Cardiac muscle cell (in vitro differentiated cells and primary cell): ENCODE results near the gene CLIC5. TPM values are rescaled to one million over a fixed set of nuclear protein-coding genes. Genes with fewer than 3 reads are reported as not detected.

Experiments used
- DNase-seq, 2 donors: peaks; one replicate each; pipeline versions ENCODE4 v3.0.0 to v3.0.0-alpha.2; 2010 to 2017; ENCODE audit warnings: low read depth in 1 of 2, low spot score in 1 of 2
- H3K27ac ChIP-seq: fragments of 200-600 bp; sonication (generic); 2 replicates; pipeline ENCODE4 v1.5.1; 2016
- H3K27me3 ChIP-seq: fragments of 200-600 bp; sonication (generic); 2 replicates; pipeline ENCODE4 v1.6.0; 2016; ENCODE audit warnings: control low read depth
- H3K36me3 ChIP-seq: fragments of 200-600 bp; sonication (generic); 2 replicates; pipeline ENCODE4 v1.5.1; 2016; ENCODE audit warnings: control low read depth
- H3K4me1 ChIP-seq: fragments of 200-600 bp; sonication (generic); 2 replicates; pipeline ENCODE4 v1.8.1; 2017; ENCODE audit warnings: low read depth, mild to moderate bottlenecking, mixed run types
- H3K4me3 ChIP-seq: fragments of 200-600 bp; sonication (generic); 2 replicates; pipeline ENCODE4 v1.5.1; 2016; ENCODE audit warnings: mild to moderate bottlenecking
- H3K9me3 ChIP-seq: fragments of 200-600 bp; sonication (generic); 2 replicates; pipeline ENCODE4 v1.5.1; 2017; ENCODE audit warnings: low read depth, mild to moderate bottlenecking, control low read depth
- polyA plus RNA-seq: library from polyadenylated mRNA; unstranded; fragments of >200 nt; fragmentation: Nextera tagmentation; extraction: Ambion mirVana; gene quantifications from 2 replicates; pipeline ENCODE4 v1.2.1, GENCODE V29; 2016
- total RNA-seq: library from RNA; depleted of rRNA; stranded (reverse); fragments of >200 nt; gene quantifications from 2 replicates; pipeline ENCODE4 v1.2.3, GENCODE V29; 2016
- TF ChIP-seq, protein P1 (sequence below): IDR thresholded peaks from 2 replicates; pipeline ENCODE4 v1.5.1; 2012; ENCODE audit warnings: low read depth, mild to moderate bottlenecking, low read length

CLIC5 gene
- total and polyA plus RNA-seq, 2 experiments from 2014 or later = 10.5 to 24.5 TPM

DNA sequence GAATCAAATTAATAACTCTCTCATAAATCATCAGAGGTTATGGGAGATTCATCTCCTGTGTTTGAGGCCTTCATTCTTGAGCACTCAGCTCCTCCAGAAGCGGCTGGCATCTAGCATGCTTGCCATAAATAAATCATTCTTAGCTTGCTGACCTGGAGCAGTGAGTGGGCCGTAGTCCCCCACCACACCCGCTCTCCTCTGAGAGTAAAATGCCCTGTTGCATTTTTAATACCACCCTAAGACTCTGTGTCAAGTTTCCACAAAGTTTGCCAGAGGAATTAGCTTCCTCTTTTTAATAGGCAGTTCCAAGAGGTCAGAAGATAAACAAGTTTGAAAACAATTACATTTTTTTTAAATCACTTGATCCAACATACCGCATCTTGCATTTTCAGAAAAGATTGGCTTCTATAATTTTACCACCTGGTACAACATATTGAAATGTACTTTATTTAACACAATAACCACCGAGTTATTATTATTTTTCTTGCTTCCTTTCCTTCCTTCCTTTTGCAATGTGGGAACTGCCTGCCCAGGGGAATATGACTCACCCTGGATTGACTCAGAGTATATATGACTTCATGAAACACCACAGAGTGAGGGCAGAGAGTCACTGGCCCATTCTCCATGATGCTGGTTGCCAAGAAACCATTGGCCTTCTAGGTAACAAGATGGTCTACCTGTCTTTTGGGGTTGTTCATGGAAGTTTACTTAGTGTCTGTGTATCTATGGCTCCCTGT lies 29.4 kb upstream of the CLIC5 start:
- Histone ChIP-seq H3K27me3 (no peaks in the 10 kb centered on the region), H3K9me3 (no peaks in the 10 kb centered on the region), H3K27ac (no peak overlapping the region)

DNA sequence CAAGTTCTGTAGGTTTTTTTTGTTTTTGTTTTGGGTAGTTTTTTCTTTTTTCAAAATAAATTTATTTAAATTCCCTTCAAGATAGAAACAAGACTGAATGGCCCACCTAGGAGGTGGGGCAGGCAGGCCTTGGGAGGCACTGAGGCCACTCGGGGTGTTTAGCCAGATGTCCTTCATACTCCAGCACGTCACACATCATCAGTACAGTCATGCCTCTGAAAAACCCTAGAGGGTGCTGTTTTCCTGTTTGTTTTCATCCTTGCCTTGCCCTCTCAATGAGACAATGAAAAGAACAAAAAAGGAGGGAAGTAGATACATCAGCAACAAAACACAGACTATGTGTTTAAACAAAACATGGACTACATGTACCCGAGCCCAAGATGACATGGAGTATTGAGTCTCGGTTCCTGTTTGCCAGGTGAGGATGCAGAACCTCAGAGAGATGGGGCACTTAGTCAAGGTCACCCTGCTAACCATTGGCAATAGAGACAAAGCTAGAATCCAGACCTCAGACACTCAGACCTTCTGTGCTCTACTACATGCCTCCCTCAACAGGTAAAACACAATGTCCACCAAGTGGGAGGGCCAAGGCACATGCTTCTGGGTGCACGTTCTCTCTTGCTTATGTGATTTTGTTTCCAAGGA lies 26.8 kb upstream of the CLIC5 start:
- Histone ChIP-seq H3K27ac (no peak overlapping the region), H3K9me3 (no peaks in the 10 kb centered on the region), H3K4me3 (no peak overlapping the region), H3K36me3 (no peaks in the 10 kb centered on the region), H3K4me1 (peaks cover 18% of the 10 kb centered on the region), H3K27me3 (no peaks in the 10 kb centered on the region)
- TF ChIP-seq, protein P1, sequence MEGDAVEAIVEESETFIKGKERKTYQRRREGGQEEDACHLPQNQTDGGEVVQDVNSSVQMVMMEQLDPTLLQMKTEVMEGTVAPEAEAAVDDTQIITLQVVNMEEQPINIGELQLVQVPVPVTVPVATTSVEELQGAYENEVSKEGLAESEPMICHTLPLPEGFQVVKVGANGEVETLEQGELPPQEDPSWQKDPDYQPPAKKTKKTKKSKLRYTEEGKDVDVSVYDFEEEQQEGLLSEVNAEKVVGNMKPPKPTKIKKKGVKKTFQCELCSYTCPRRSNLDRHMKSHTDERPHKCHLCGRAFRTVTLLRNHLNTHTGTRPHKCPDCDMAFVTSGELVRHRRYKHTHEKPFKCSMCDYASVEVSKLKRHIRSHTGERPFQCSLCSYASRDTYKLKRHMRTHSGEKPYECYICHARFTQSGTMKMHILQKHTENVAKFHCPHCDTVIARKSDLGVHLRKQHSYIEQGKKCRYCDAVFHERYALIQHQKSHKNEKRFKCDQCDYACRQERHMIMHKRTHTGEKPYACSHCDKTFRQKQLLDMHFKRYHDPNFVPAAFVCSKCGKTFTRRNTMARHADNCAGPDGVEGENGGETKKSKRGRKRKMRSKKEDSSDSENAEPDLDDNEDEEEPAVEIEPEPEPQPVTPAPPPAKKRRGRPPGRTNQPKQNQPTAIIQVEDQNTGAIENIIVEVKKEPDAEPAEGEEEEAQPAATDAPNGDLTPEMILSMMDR = peak; percentile 70
- DNase-seq = peak; percentile 65 to 74

More for the DNA sequence above, 29.4 kb upstream of the CLIC5 start:
- peak in 1 of 2 donors; percentile 87 for DNase-seq
- TF ChIP-seq, protein P1 = no peak
- H3K4me3 ChIP-seq = no peak overlapping the region
- H3K36me3 ChIP-seq = no peaks in the 10 kb centered on the region
- peaks cover 18% of the 10 kb centered on the region for H3K4me1 ChIP-seq

DNA sequence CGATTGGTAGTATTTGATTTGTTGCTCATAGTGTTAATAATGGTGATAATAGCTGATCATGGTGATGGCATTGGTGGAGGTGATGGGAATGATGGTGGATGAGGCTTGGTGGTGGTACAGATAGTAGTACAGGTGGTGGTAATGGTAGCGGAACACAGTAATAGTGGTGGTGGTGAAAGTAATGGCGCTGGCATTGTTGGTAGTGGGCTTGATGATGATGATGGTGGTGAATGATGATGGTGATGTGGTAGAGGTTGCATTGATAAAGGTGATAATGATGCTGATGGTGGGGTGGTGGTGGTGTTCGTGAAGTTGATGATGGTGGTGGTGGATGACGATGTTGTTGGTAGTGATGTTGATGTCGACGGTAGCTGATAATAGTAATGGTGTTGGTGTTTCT lies 24.6 kb upstream of the CLIC5 start:
- Histone ChIP-seq H3K4me3 (no peak overlapping the region), H3K4me1 (peaks cover 8% of the 10 kb centered on the region), H3K9me3 (no peaks in the 10 kb centered on the region), H3K36me3 (no peaks in the 10 kb centered on the region), H3K27me3 (no peaks in the 10 kb centered on the region), H3K27ac (no peak overlapping the region)
- no peak for DNase-seq
- TF ChIP-seq, protein P1 = no peak

DNA sequence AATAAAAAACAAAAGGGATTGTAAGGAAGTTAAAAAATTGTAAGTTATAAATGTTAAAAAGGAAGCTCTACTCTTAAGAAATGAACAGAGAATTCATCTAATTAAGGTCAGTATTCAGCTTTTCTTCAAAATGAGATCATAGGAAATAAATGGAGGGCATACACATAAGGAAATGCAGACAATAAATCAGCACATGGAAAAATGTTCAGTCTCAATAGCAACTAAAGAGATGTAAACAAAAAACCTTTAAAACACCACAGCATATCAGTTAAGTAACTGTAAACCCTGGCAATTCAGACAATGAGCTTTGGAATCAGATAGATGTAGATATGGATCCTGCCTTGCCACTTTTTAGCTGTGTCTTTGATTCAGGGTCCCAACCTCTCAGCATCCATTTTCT lies 24.0 kb upstream of the CLIC5 start:
- H3K27me3 ChIP-seq = no peaks in the 10 kb centered on the region
- DNase-seq = no peak
- H3K4me3 ChIP-seq = no peak overlapping the region
- no peaks in the 10 kb centered on the region for H3K36me3 ChIP-seq
- H3K9me3 ChIP-seq = no peaks in the 10 kb centered on the region
- H3K27ac ChIP-seq = no peak overlapping the region
- H3K4me1 ChIP-seq = peaks cover 4% of the 10 kb centered on the region
- TF ChIP-seq, protein P1 = no peak

DNA sequence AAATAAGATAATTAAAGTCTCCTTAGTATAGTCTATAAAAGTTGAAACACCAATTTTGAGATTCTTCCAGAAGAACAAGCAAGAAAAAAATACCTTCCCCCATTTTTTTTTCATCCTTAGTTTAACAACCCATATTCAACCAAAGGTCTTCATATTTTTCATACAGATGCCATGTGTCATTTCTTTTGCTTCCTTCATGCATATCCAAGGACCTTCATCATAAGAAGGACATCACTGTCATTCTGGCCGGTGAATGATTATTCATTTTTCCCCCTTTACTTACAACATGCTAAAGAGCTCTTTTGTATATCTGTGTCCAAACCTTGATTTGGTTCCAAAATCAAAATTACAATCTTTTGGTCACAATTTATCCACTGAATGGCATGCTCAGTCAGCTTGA lies 21.3 kb upstream of the CLIC5 start:
- H3K4me1 ChIP-seq = no peaks in the 10 kb centered on the region
- no peak for DNase-seq
- H3K9me3 ChIP-seq = no peaks in the 10 kb centered on the region
- TF ChIP-seq, protein P1 = no peak
- no peak overlapping the region for H3K27ac ChIP-seq
- no peak overlapping the region for H3K4me3 ChIP-seq
- H3K36me3 ChIP-seq = no peaks in the 10 kb centered on the region
- no peaks in the 10 kb centered on the region for H3K27me3 ChIP-seq
